Duodenal mucosa (tissue), 2 donors: ENCODE results near the gene UBP1.

Experiments
- H3K27ac ChIP-seq: one replicate; pipeline ENCODE4 v1.7.0; 2013; ENCODE audit warnings: low read depth, low read length
- H3K27me3 ChIP-seq, 2 donors: one replicate each; pipeline ENCODE4 v1.7.0; 2013; ENCODE audit warnings: low read length in 2 of 2, control low read depth in 1 of 2; ENCODE audit not compliant: insufficient read depth in 2 of 2, control insufficient read depth in 1 of 2
- H3K36me3 ChIP-seq, 2 donors: one replicate each; pipeline ENCODE4 v1.7.0; 2013; ENCODE audit warnings: low read length in 2 of 2, control low read depth in 1 of 2; ENCODE audit not compliant: insufficient read depth in 2 of 2, control insufficient read depth in 1 of 2
- H3K4me1 ChIP-seq, 2 donors: one replicate each; pipeline ENCODE4 v1.7.0; 2013; ENCODE audit warnings: low read length in 2 of 2, control low read depth in 1 of 2; ENCODE audit not compliant: insufficient read depth in 2 of 2, control insufficient read depth in 1 of 2
- H3K4me3 ChIP-seq, 2 donors: one replicate each; pipeline ENCODE4 v1.7.0; 2013; ENCODE audit warnings: low read length in 2 of 2, low read depth in 1 of 2
- H3K9ac ChIP-seq, 2 donors: one replicate each; pipeline ENCODE4 v1.7.0; 2013; ENCODE audit warnings: low read length in 2 of 2, low read depth in 1 of 2
- H3K9me3 ChIP-seq, 2 donors: one replicate each; pipeline ENCODE4 v1.7.0; 2013; ENCODE audit warnings: low read length in 2 of 2, control low read depth in 1 of 2; ENCODE audit not compliant: control insufficient read depth in 1 of 2

Gene UBP1

GRCh38 chr3:33392703-33393125 lies 47.5 kb downstream of the UBP1 start:
- Histone ChIP-seq H3K36me3 (peaks cover 35 to 73% of the 10 kb centered on the region in 2 donors), H3K27ac (no peak overlapping the region), H3K27me3 (no peaks in the 10 kb centered on the region), H3K9me3 (no peaks in the 10 kb centered on the region), H3K9ac (no peak overlapping the region), H3K4me1 (no peaks in the 10 kb centered on the region), H3K4me3 (no peak overlapping the region)

- Histone ChIP-seq H3K9me3 (no peaks in the 10 kb centered on the region), H3K4me1 (no peaks in the 10 kb centered on the region), H3K27me3 (no peaks in the 10 kb centered on the region), H3K4me3 (no peak overlapping the region), H3K27ac (no peak overlapping the region), H3K36me3 (peaks cover 31 to 68% of the 10 kb centered on the region in 2 donors), H3K9ac (no peak overlapping the region)
Measured at GRCh38 chr3:33392144-33392543, 48.1 kb downstream of the UBP1 start.

- Histone ChIP-seq H3K27ac (no peak overlapping the region), H3K36me3 (peaks cover 29 to 66% of the 10 kb centered on the region in 2 donors), H3K4me1 (no peaks in the 10 kb centered on the region), H3K9me3 (no peaks in the 10 kb centered on the region), H3K27me3 (no peaks in the 10 kb centered on the region), H3K9ac (no peak overlapping the region), H3K4me3 (no peak overlapping the region)
Measured at GRCh38 chr3:33391255-33391995, 48.8 kb downstream of the UBP1 start.

GRCh38 chr3:33389908-33390307 lies 50.3 kb downstream of the UBP1 start:
- Histone ChIP-seq H3K27ac (no peak overlapping the region), H3K9me3 (no peaks in the 10 kb centered on the region), H3K9ac (no peak overlapping the region), H3K36me3 (peaks cover 32 to 64% of the 10 kb centered on the region in 2 donors), H3K4me1 (no peaks in the 10 kb centered on the region), H3K4me3 (no peak overlapping the region), H3K27me3 (no peaks in the 10 kb centered on the region)

- no peak overlapping the region for H3K27ac ChIP-seq
- no peaks in the 10 kb centered on the region for H3K27me3 ChIP-seq
- no peak overlapping the region for H3K4me3 ChIP-seq
- no peaks in the 10 kb centered on the region for H3K4me1 ChIP-seq
- no peak overlapping the region for H3K9ac ChIP-seq
- H3K9me3 ChIP-seq: no peaks in the 10 kb centered on the region
- peaks cover 32 to 62% of the 10 kb centered on the region in 2 donors for H3K36me3 ChIP-seq
Measured at GRCh38 chr3:33388374-33389100, 51.7 kb downstream of the UBP1 start.

- H3K27ac ChIP-seq: no peak overlapping the region
- H3K4me3 ChIP-seq: no peak overlapping the region
- no peaks in the 10 kb centered on the region for H3K9me3 ChIP-seq
- H3K9ac ChIP-seq: no peak overlapping the region
- H3K36me3 ChIP-seq: peaks cover 28 to 44% of the 10 kb centered on the region in 2 donors
- no peaks in the 10 kb centered on the region for H3K4me1 ChIP-seq
- H3K27me3 ChIP-seq: no peaks in the 10 kb centered on the region
Measured at GRCh38 chr3:33386631-33387030, 53.6 kb downstream of the UBP1 start.

- H3K4me1 ChIP-seq: no peaks in the 10 kb centered on the region
- no peaks in the 10 kb centered on the region for H3K9me3 ChIP-seq
- H3K27ac ChIP-seq: no peak overlapping the region
- H3K4me3 ChIP-seq: no peak overlapping the region
- H3K36me3 ChIP-seq: peaks cover 27 to 33% of the 10 kb centered on the region in 2 donors
- no peaks in the 10 kb centered on the region for H3K27me3 ChIP-seq
- H3K9ac ChIP-seq: no peak overlapping the region
Measured at GRCh38 chr3:33385423-33385822, 54.8 kb downstream of the UBP1 start.

GRCh38 chr3:33383951-33384350 lies 56.3 kb downstream of the UBP1 start:
- H3K27me3 ChIP-seq: no peaks in the 10 kb centered on the region
- no peak overlapping the region for H3K27ac ChIP-seq
- no peak overlapping the region for H3K4me3 ChIP-seq
- H3K4me1 ChIP-seq: no peaks in the 10 kb centered on the region
- no peaks in the 10 kb centered on the region for H3K9me3 ChIP-seq
- no peak overlapping the region for H3K9ac ChIP-seq
- H3K36me3 ChIP-seq: peaks cover 18 to 20% of the 10 kb centered on the region in 2 donors

GRCh38 chr3:33380653-33381052 lies 59.6 kb downstream of the UBP1 start:
- Histone ChIP-seq H3K4me1 (no peaks in the 10 kb centered on the region), H3K27me3 (no peaks in the 10 kb centered on the region), H3K36me3 (peaks cover 4% of the 10 kb centered on the region in 2 donors), H3K27ac (no peak overlapping the region), H3K9me3 (no peaks in the 10 kb centered on the region), H3K4me3 (no peak overlapping the region), H3K9ac (no peak overlapping the region)

- H3K9me3 ChIP-seq: no peaks in the 10 kb centered on the region
- H3K4me1 ChIP-seq: no peaks in the 10 kb centered on the region
- no peak overlapping the region for H3K9ac ChIP-seq
- no peaks in the 10 kb centered on the region for H3K27me3 ChIP-seq
- no peak overlapping the region for H3K4me3 ChIP-seq
- H3K27ac ChIP-seq: no peak overlapping the region
- H3K36me3 ChIP-seq: peaks cover 0 to 2% of the 10 kb centered on the region in 2 donors
Measured at GRCh38 chr3:33377931-33378330, 62.3 kb downstream of the UBP1 start.
